H1 (cell line): Measurements from ENCODE around the gene NUDC. TPM values are rescaled to one million over a fixed set of nuclear protein-coding genes. Genes with fewer than 3 reads are reported as not detected.

Experiments used
- CTCF ChIA-PET: fragments of 300-600 bp; sonication (Branson Sonifier 250); formaldehyde crosslinking; loops from one replicate; lab custom pipeline; 2021; ENCODE audit not compliant: partially characterized antibody; lab: Charles Lee
- POLR2A ChIA-PET: fragments of 300-600 bp; sonication (Branson Sonifier 250); formaldehyde crosslinking; loops from one replicate; lab custom pipeline; 2021; ENCODE audit warnings: inconsistent platforms; ENCODE audit not compliant: partially characterized antibody; lab: Charles Lee
- DNase-seq, 2 experiments: peaks; one replicate each; pipeline versions ENCODE4 v3.0.0 to v3.0.0-alpha.2; 2010 to 2022; ENCODE audit warnings: low spot score in 2 of 2, low read depth in 1 of 2, mixed read lengths in 1 of 2
- FAIRE-seq: peaks from 2 replicates; lab custom pipeline; 2011; peaks lifted over from hg19 to GRCh38; lab: Jason Lieb, UNC
- H2AFZ ChIP-seq: 2 replicates; pipeline ENCODE4 v1.8.1; 2012; ENCODE audit warnings: low read length, inconsistent platforms
- H2AK5ac ChIP-seq: 2 replicates; pipeline ENCODE4 v1.6.1; 2013; ENCODE audit warnings: low read depth, low read length
- H2BK120ac ChIP-seq: replicated peaks from 2 replicates; pipeline ENCODE3; 2013; ENCODE audit warnings: low read depth, low read length, inconsistent platforms
- H2BK12ac ChIP-seq: 2 replicates; pipeline ENCODE4 v1.6.1; 2013; ENCODE audit warnings: low read depth, low read length
- H2BK15ac ChIP-seq: 2 replicates; pipeline ENCODE4 v1.6.1; 2013; ENCODE audit warnings: low read length
- H2BK20ac ChIP-seq: 2 replicates; pipeline ENCODE4 v1.6.1; 2013; ENCODE audit warnings: low read length
- H2BK5ac ChIP-seq: 2 replicates; pipeline ENCODE4 v1.6.1; 2013; ENCODE audit warnings: low read depth, low read length
- H3K14ac ChIP-seq: 2 replicates; pipeline ENCODE4 v1.6.1; 2013; ENCODE audit warnings: inconsistent platforms; ENCODE audit not compliant: insufficient read length
- H3K18ac ChIP-seq: 2 replicates; pipeline ENCODE4 v1.6.1; 2013; ENCODE audit warnings: low read length; ENCODE audit errors: extremely low read depth
- H3K23ac ChIP-seq: 2 replicates; pipeline ENCODE4 v1.6.1; 2013; ENCODE audit warnings: inconsistent platforms; ENCODE audit not compliant: insufficient read length
- H3K23me2 ChIP-seq: 2 replicates; pipeline ENCODE4 v1.6.1; 2013; ENCODE audit warnings: low read depth, low read length
- H3K27ac ChIP-seq: 2 replicates; pipeline ENCODE4 v1.6.1; 2011; ENCODE audit warnings: low read depth, low read length, inconsistent platforms
- H3K27me3 ChIP-seq, 4 experiments: replicated peaks in 1 of 4; 1 replicate in 1 of 4; 2 replicates in 3 of 4; pipeline versions ENCODE4 v1.6.1 to v1.8.1; 2011 to 2013; ENCODE audit warnings: low read length in 3 of 4, mild to moderate bottlenecking in 3 of 4, inconsistent platforms in 2 of 4, mixed read lengths in 2 of 4, moderate library complexity in 1 of 4; ENCODE audit not compliant: control insufficient read depth in 3 of 4, insufficient read depth in 3 of 4; ENCODE audit errors: extremely low read depth in 1 of 4
- H3K36me3 ChIP-seq, 4 experiments: 2 replicates each; pipeline versions ENCODE4 v1.6.1 to v1.8.1; 2011 to 2013; ENCODE audit warnings: mild to moderate bottlenecking in 4 of 4, low read length in 3 of 4, moderate library complexity in 2 of 4, control low read depth in 1 of 4, inconsistent platforms in 1 of 4; ENCODE audit not compliant: insufficient read depth in 4 of 4, control insufficient read depth in 2 of 4
- H3K4ac ChIP-seq: replicated peaks from 2 replicates; pipeline ENCODE3; 2013; ENCODE audit warnings: low read length, low read depth, mixed read lengths, inconsistent platforms; ENCODE audit not compliant: insufficient read length
- H3K4me1 ChIP-seq, 4 experiments: replicated peaks in 1 of 4; 1 replicate in 1 of 4; 2 replicates in 3 of 4; pipeline versions ENCODE4 v1.6.1 to v1.8.1; 2011 to 2013; ENCODE audit warnings: low read length in 3 of 4, inconsistent platforms in 2 of 4, mixed read lengths in 1 of 4; ENCODE audit not compliant: insufficient read depth in 4 of 4, control insufficient read depth in 3 of 4
- H3K4me2 ChIP-seq, 2 experiments: 2 replicates each; pipeline versions ENCODE4 v1.6.1 to v1.8.1; 2011 to 2013; ENCODE audit warnings: low read depth in 2 of 2, low read length in 2 of 2, control low read depth in 1 of 2, inconsistent platforms in 1 of 2, mild to moderate bottlenecking in 1 of 2; ENCODE audit not compliant: insufficient read depth in 1 of 2
- H3K4me3 ChIP-seq, 4 experiments: fragments of 200-600, 300-600 bp in 1 of 4; sonication (generic), shearing (Covaris generic), sonication (Bioruptor Twin) in 1 of 4; 2 replicates each; pipeline versions ENCODE4 v1.5.1 to v1.8.1; 2011 to 2016; ENCODE audit warnings: low read length in 4 of 4, low read depth in 3 of 4, control low read depth in 2 of 4, inconsistent platforms in 2 of 4, mild to moderate bottlenecking in 2 of 4, mixed read lengths in 1 of 4, moderate library complexity in 1 of 4; ENCODE audit not compliant: insufficient read depth in 2 of 4; ENCODE audit errors: extremely low read depth in 1 of 4
- H3K56ac ChIP-seq: replicated peaks from 2 replicates; pipeline ENCODE3; 2013; ENCODE audit warnings: low read depth, mild to moderate bottlenecking, mixed read lengths, low read length, inconsistent platforms; ENCODE audit not compliant: insufficient read length
- H3K79me1 ChIP-seq: 2 replicates; pipeline ENCODE4 v1.6.1; 2013; ENCODE audit warnings: low read depth, low read length, control low read depth
- H3K79me2 ChIP-seq, 2 experiments: 2 replicates each; pipeline versions ENCODE4 v1.6.1 to v1.8.1; 2012 to 2013; ENCODE audit warnings: low read length in 2 of 2, mild to moderate bottlenecking in 2 of 2, inconsistent platforms in 1 of 2; ENCODE audit not compliant: insufficient read depth in 2 of 2, control insufficient read depth in 1 of 2
- H3K9ac ChIP-seq, 4 experiments: replicated peaks in 1 of 4; 1 replicate in 1 of 4; 2 replicates in 3 of 4; pipeline versions ENCODE4 v1.6.1 to v1.8.1; 2011 to 2013; ENCODE audit warnings: low read depth in 3 of 4, low read length in 3 of 4, control low read depth in 2 of 4, mild to moderate bottlenecking in 2 of 4, moderate library complexity in 2 of 4, inconsistent platforms in 1 of 4; ENCODE audit errors: extremely low read depth in 1 of 4
- H3K9me3 ChIP-seq, 2 experiments: 2 replicates each; pipeline versions ENCODE4 v1.6.1 to v1.8.1; 2012 to 2013; ENCODE audit warnings: mild to moderate bottlenecking in 2 of 2, moderate library complexity in 2 of 2, control low read depth in 1 of 2, inconsistent platforms in 1 of 2, low read depth in 1 of 2, low read length in 1 of 2, mixed read lengths in 1 of 2; ENCODE audit not compliant: insufficient read depth in 2 of 2
- H4K20me1 ChIP-seq, 2 experiments: replicated peaks in 1 of 2; 2 replicates each; pipeline versions ENCODE3 to v1.8.1; 2011 to 2013; ENCODE audit warnings: inconsistent platforms in 2 of 2, low read length in 2 of 2, mild to moderate bottlenecking in 1 of 2; ENCODE audit not compliant: insufficient read depth in 2 of 2, control insufficient read depth in 1 of 2
- H4K5ac ChIP-seq: 2 replicates; pipeline ENCODE4 v1.6.1; 2013; ENCODE audit warnings: low read length, low read depth, mixed read lengths, inconsistent platforms; ENCODE audit not compliant: insufficient read length
- H4K8ac ChIP-seq: 2 replicates; pipeline ENCODE4 v1.8.0; 2013; ENCODE audit warnings: mild to moderate bottlenecking, moderate library complexity, low read length, inconsistent platforms; ENCODE audit not compliant: insufficient read depth; ENCODE audit errors: extremely low read depth
- H4K91ac ChIP-seq: replicated peaks from 2 replicates; pipeline ENCODE3; 2013; ENCODE audit warnings: low read length, mixed read lengths, inconsistent platforms; ENCODE audit not compliant: insufficient read length
- BRCA1 ChIP-seq: IDR thresholded peaks from 2 replicates; pipeline ENCODE4 v1.6.1; 2012; ENCODE audit warnings: low read depth, low read length, improper control_type of control experiment
- CEBPB ChIP-seq: IDR thresholded peaks from 2 replicates; pipeline ENCODE4 v1.6.1; 2012; ENCODE audit warnings: low read depth, low read length
- CHD2 ChIP-seq: IDR thresholded peaks from 2 replicates; pipeline ENCODE4 v1.6.1; 2012; ENCODE audit warnings: low read length, improper control_type of control experiment
- CREB1 ChIP-seq: IDR thresholded peaks from 2 replicates; pipeline ENCODE4 v1.6.1; 2012; ENCODE audit warnings: inconsistent platforms
- EGR1 ChIP-seq: IDR thresholded peaks from 2 replicates; pipeline ENCODE4 v1.6.1; 2011; ENCODE audit warnings: low read depth, low read length, borderline replicate concordance
- JUND ChIP-seq: IDR thresholded peaks from 2 replicates; pipeline ENCODE4 v1.6.1; 2011; ENCODE audit warnings: mild to moderate bottlenecking, improper control_type of control experiment, low read length
- KDM1A ChIP-seq: fragments of 200-600, 300-600 bp; sonication (generic); IDR thresholded peaks from 2 replicates; pipeline ENCODE4 v1.7.1; 2016; ENCODE audit warnings: mild to moderate bottlenecking, low read length, borderline replicate concordance
- NRF1 ChIP-seq: IDR thresholded peaks from 2 replicates; pipeline ENCODE4 v1.6.1; 2011; ENCODE audit warnings: mild to moderate bottlenecking, low read depth, low read length, improper control_type of control experiment
- SP2 ChIP-seq: IDR thresholded peaks from 2 replicates; pipeline ENCODE4 v1.6.1; 2012; ENCODE audit warnings: mild to moderate bottlenecking, low read length, inconsistent platforms
- TBP ChIP-seq: IDR thresholded peaks from 2 replicates; pipeline ENCODE4 v1.6.1; 2011; ENCODE audit warnings: low read depth, low read length, improper control_type of control experiment
- ZNF274 ChIP-seq: IDR thresholded peaks from 2 replicates; pipeline ENCODE4 v1.7.0; 2012; ENCODE audit warnings: low read length, borderline replicate concordance; ENCODE audit errors: extremely low read depth
- WGBS, 2 experiments: shearing (Covaris generic) in 1 of 2; methylation state at CpG; one replicate each; pipeline versions ENCODE4 v1.1.6 to v1.1.7; 2013 to 2015; ENCODE audit warnings: low lambda C conversion rate in 2 of 2, mixed read lengths in 2 of 2, inconsistent platforms in 1 of 2, low coverage in 1 of 2, missing lambda C conversion rate in 1 of 2; ENCODE audit not compliant: insufficient replicate concordance in 2 of 2, insufficient coverage in 1 of 2, insufficient read length in 1 of 2; ENCODE audit errors: extremely low coverage in 1 of 2, missing lambda C conversion rate in 1 of 2; 5-methylcytosine and 5-hydroxymethylcytosine counted together
- polyA plus RNA-seq, 7 experiments: library from polyadenylated mRNA; depleted of rRNA in 3 of 7; stranded (reverse) in 5 of 7; unstranded in 2 of 7; fragments of >200 nt in 5 of 7; fragments of 200-250 nt in 2 of 7; gene quantifications; 1 replicate in 5 of 7; 2 replicates in 1 of 7; 4 replicates in 1 of 7; pipeline versions ENCODE4 v1.2.1 to v1.2.3, GENCODE V29; 2011 to 2013; ENCODE audit warnings: missing spikeins in 2 of 7, mixed read lengths in 2 of 7
- total RNA-seq: library from RNA; stranded (reverse); fragmentation: NEBNext Ultra II Directional; extraction: Animal tissue kit (Norgen Biotek cat#: 25700); gene quantifications from 2 replicates; pipeline ENCODE4 v1.2.1, GENCODE V29; 2021

Gene NUDC
- total and polyA plus RNA-seq, 2 of the 8 experiments (the other 6 are each of a cell fraction or from before 2014, with no cell fraction given): 43.2 to 131 TPM

DNA sequence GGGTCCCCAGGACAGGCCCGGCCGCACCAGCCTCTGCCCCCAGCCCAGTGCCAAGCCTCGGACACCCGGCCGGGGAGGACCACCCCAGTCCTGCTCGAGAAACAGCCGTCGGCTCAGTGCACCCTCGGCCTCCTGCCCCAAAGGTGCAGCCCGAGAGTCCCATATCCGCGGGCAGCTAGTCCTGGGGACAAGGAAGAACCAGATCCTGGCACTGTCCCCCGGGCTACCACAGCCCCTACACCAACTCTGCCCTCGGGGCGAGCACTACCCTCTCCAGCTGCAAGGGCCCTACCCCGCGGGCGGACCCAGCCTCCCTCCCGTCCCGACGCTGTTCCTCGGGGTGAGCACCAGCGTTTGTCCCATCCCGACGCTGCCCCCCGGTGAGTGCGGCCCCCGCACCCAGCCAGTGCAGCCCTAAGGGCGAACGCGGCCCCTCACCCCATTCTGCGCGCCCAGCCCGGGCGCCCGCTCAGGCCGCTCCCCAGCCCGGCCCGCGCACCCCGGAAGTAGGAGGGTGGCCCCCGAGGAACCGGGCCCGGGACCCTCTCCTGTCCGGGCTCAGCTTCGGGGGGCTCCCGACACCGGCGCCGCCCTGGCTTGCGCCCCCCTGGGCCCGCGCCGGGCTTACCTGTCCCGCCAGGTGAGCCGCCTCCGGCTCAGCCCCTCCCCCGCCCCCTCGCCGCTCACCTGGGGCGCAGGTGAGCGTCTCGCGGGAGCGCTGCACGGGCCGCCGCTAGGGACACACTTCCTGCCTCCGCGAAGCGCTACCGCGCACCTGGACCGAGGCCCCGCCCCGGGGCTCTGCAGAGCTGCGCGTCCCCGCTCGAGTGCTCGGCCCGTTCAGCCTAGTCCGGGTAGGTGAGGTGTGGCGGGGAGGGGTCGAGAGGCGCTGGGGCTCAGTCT is 38.4 kb downstream of the NUDC start, which contains the start of gene KDF1:
Gene KDF1, minus strand, starts transcription at position 747 of the 903 bp plus-strand sequence. CDS start 8,088 bp downstream, outside the sequence.
- H3K23ac ChIP-seq: no peak within 1 kb of the TSS
- peaks cover 0 to 3% (median 0%) of the 10 kb centered on the region in 4 experiments; a peak in 3 of 7 replicates for H3K4me1 ChIP-seq
- H3K27me3 ChIP-seq: no peaks in the 10 kb centered on the region
- H2AFZ ChIP-seq: peak within 1 kb of the TSS; percentile 96
- peak within 1 kb of the TSS; percentile 63 for H4K5ac ChIP-seq
- H2BK15ac ChIP-seq: peak within 1 kb of the TSS; percentile 97
- ChIA-PET POLR2A (interaction anchor here (0.8 to 3.5 kb wide), 18 partner anchors 10 to 94 kb away, joined by 3 to 35 read pairs (median 6); partner anchors contain the start of genes NR0B2 and TRNP1), CTCF (interaction anchor here (0.6 to 1.5 kb wide), 11 partner anchors 8 to 323 kb away, joined by 3 to 6 read pairs (median 3); partner anchors contain the start of genes GPATCH3, NR0B2 and TRNP1)
- H3K23me2 ChIP-seq: peaks cover 9% of the 10 kb centered on the region
- peak within 1 kb of the TSS; percentile 86 for H4K8ac ChIP-seq
- H3K79me2 ChIP-seq: peaks cover 0 to 9% of the 10 kb centered on the region in 2 experiments; a peak in 2 of 4 replicates
- 2% methylated on average over 62 of the region's 86 CpGs; no CpG with 5 or more reads in 1 of the 2 experiments for WGBS, 2 experiments
- H2AK5ac ChIP-seq: peak within 1 kb of the TSS; percentile 17; the same call in 1 of the 2 replicates
- peak within 1 kb of the TSS; percentile 22 for H3K56ac ChIP-seq
- H3K14ac ChIP-seq: no peak within 1 kb of the TSS
- peak; percentile 77 to 95 for DNase-seq
- H3K79me1 ChIP-seq: 0 out of 2 replicates have a peak, but pooled peaks cover 2% of the 10 kb centered on the region
- H3K4me2 ChIP-seq: peak within 1 kb of the TSS; percentile 86 to 89
- no peak for FAIRE-seq
- peak within 1 kb of the TSS; percentile 84 to 97 (median 86) for H3K4me3 ChIP-seq
- no peak within 1 kb of the TSS for H2BK120ac ChIP-seq
- peaks cover 1 to 2% of the 10 kb centered on the region in 2 experiments for H4K20me1 ChIP-seq
- no peaks in the 10 kb centered on the region for H3K9me3 ChIP-seq
- H3K4ac ChIP-seq: peak within 1 kb of the TSS; percentile 23
- peak within 1 kb of the TSS; percentile 75 for H2BK12ac ChIP-seq
- H3K9ac ChIP-seq: peak within 1 kb of the TSS; percentile 66 to 90 (median 76)
- peak within 1 kb of the TSS; percentile 56 for H4K91ac ChIP-seq
- peak within 1 kb of the TSS; percentile 89 for H2BK5ac ChIP-seq
- peak within 1 kb of the TSS; percentile 76; the same call in 1 of the 2 replicates for H3K27ac ChIP-seq
- H3K36me3 ChIP-seq: no peaks in the 10 kb centered on the region
- H3K18ac ChIP-seq: peak within 1 kb of the TSS; percentile 72; the same call in 1 of the 2 replicates
- H2BK20ac ChIP-seq: 0 out of 2 replicates have a peak within 1 kb of the TSS, but pooled peaks have one; percentile 13
- TF ChIP-seq NRF1 (no peak), TBP (peak; percentile 64; the same call in 1 of the 2 replicates), JUND (no peak; the same call in 1 of the 2 replicates), CEBPB (peak; percentile 62; the same call in 1 of the 2 replicates), ZNF274 (no peak), KDM1A (peak; percentile 69), SP2 (no peak), CHD2 (peak; percentile 96), CREB1 (peak; percentile 49), EGR1 (no peak; the same call in 1 of the 2 replicates), BRCA1 (peak; percentile 81)
